Lower lobe of right lung (tissue), 2 donors: ENCODE results near the gene MTERF2. TPM values are rescaled to one million over a fixed set of nuclear protein-coding genes. Genes with fewer than 3 reads are reported as not detected.
"Not testable (repeated sequence)": the region's sequence is repeated elsewhere in the genome, so short reads cannot be mapped to it uniquely, and the experiment has no call there.

ENCODE experiments used
- ATAC-seq, 2 donors: fragments of 200-7000 bp; cut with Tn5 transposase; one replicate each; pipeline ENCODE4 v1.9.1; 2020 to 2022; ENCODE audit warnings: mild to moderate bottlenecking in 2 of 2, moderate library complexity in 2 of 2
- DNase-seq: peaks from one replicate; pipeline ENCODE4 v3.0.0-alpha.2; 2020
- H3K27ac ChIP-seq: fragments of 200-600 bp; one replicate; pipeline ENCODE4 v1.8.0; 2022
- H3K27me3 ChIP-seq: fragments of 200-600 bp; one replicate; pipeline ENCODE4 v1.8.0; 2022; ENCODE audit warnings: low read depth
- H3K36me3 ChIP-seq: fragments of 200-600 bp; one replicate; pipeline ENCODE4 v1.8.0; 2022; ENCODE audit warnings: mild to moderate bottlenecking
- H3K4me1 ChIP-seq: fragments of 200-600 bp; one replicate; pipeline ENCODE4 v1.8.0; 2022
- H3K4me3 ChIP-seq: fragments of 200-600 bp; one replicate; pipeline ENCODE4 v1.8.0; 2022; ENCODE audit warnings: mild to moderate bottlenecking
- H3K9me3 ChIP-seq: fragments of 200-600 bp; one replicate; pipeline ENCODE4 v1.8.0; 2022
- CTCF ChIP-seq: fragments of 200-600 bp; IDR thresholded peaks from one replicate; pipeline ENCODE4 v1.8.0; 2022; ENCODE audit warnings: antibody characterized with exemption, mild to moderate bottlenecking
- intact Hi-C: fragments of 100-400 bp; cut with DNase I; formaldehyde crosslinking; loops from one replicate; pipeline ENCODE4 v1.11.0; 2022
- total RNA-seq: library from RNA; stranded (reverse); fragmentation: NEBNext Ultra II Directional; extraction: Animal tissue kit (Norgen Biotek cat#: 25700); gene quantifications from one replicate; pipeline ENCODE4 v1.2.1, GENCODE V29; 2021
- donor health status: DM: no; HTN: yes; CAD: no; lungs with severe emphysema.

The MTERF2 gene
- total RNA-seq, 1 donor from 2014 or later = 13.6 TPM

GRCh38 chr12:107029081-107029480 lies 42.1 kb upstream of the MTERF2 start:
- ATAC-seq (no peak), DNase-seq (no peak)
- peaks cover 20% of the 10 kb centered on the region for H3K4me1 ChIP-seq
- intact Hi-C loops = no loop called here
- TF ChIP-seq CTCF = no peak
- no peaks in the 10 kb centered on the region for H3K9me3 ChIP-seq
- H3K36me3 ChIP-seq = no peaks in the 10 kb centered on the region
- H3K4me3 ChIP-seq = no peak overlapping the region
- no peak overlapping the region for H3K27ac ChIP-seq
- H3K27me3 ChIP-seq = no peaks in the 10 kb centered on the region

- ATAC-seq = peak; percentile 95
- intact Hi-C loops = no loop called here
- peaks cover 20% of the 10 kb centered on the region for H3K4me1 ChIP-seq
Observed at GRCh38 chr12:107027636-107028053, 40.7 kb upstream of the MTERF2 start.

GRCh38 chr12:107026806-107027635 lies 40.1 kb upstream of the MTERF2 start:
- Histone ChIP-seq H3K27ac (peak overlapping the region; percentile 77), H3K27me3 (no peaks in the 10 kb centered on the region), H3K4me3 (no peak overlapping the region), H3K36me3 (no peaks in the 10 kb centered on the region), H3K9me3 (no peaks in the 10 kb centered on the region), H3K4me1 (peaks cover 20% of the 10 kb centered on the region)
- TF ChIP-seq CTCF = no peak
- intact Hi-C loops = no loop called here
- peak in 1 of 2 donors; percentile 40 for ATAC-seq
- DNase-seq = no peak

More at GRCh38 chr12:107027636-107028053, 40.7 kb upstream of the MTERF2 start:
- no peaks in the 10 kb centered on the region for H3K36me3 ChIP-seq
- H3K9me3 ChIP-seq = no peaks in the 10 kb centered on the region
- no peak for DNase-seq
- no peak for TF ChIP-seq CTCF
- H3K27me3 ChIP-seq = no peaks in the 10 kb centered on the region
- peak overlapping the region; percentile 77 for H3K27ac ChIP-seq
- no peak overlapping the region for H3K4me3 ChIP-seq

- ATAC-seq, H3K36me3 ChIP-seq, H3K4me3 ChIP-seq, H3K27me3 ChIP-seq, DNase-seq, intact Hi-C loops, H3K9me3 ChIP-seq: not testable (repeated sequence)
- peak overlapping the region; percentile 77 for H3K27ac ChIP-seq
- H3K4me1 ChIP-seq = peaks cover 20% of the 10 kb centered on the region
Observed at GRCh38 chr12:107026356-107026755, 39.4 kb upstream of the MTERF2 start.

GRCh38 chr12:107025671-107026070 lies 38.7 kb upstream of the MTERF2 start:
- intact Hi-C loops = no loop called here
- DNase-seq = no peak
- H3K9me3 ChIP-seq = no peaks in the 10 kb centered on the region
- no peaks in the 10 kb centered on the region for H3K36me3 ChIP-seq
- no peak for TF ChIP-seq CTCF
- no peak overlapping the region for H3K4me3 ChIP-seq
- H3K4me1 ChIP-seq = peaks cover 20% of the 10 kb centered on the region
- H3K27me3 ChIP-seq = no peaks in the 10 kb centered on the region
- no peak for ATAC-seq
- H3K27ac ChIP-seq = no peak overlapping the region

- Histone ChIP-seq H3K27me3 (no peaks in the 10 kb centered on the region), H3K4me1 (no peaks in the 10 kb centered on the region), H3K4me3 (no peak overlapping the region), H3K9me3 (no peaks in the 10 kb centered on the region), H3K36me3 (peaks cover 13% of the 10 kb centered on the region), H3K27ac (no peak overlapping the region)
- no peak for TF ChIP-seq CTCF
- DNase-seq = no peak
- ATAC-seq = no peak
- intact Hi-C loops = no loop called here
Observed at GRCh38 chr12:107019546-107019945, 32.6 kb upstream of the MTERF2 start.
